Heart left ventricle (tissue), 16 donors: ENCODE measurements around the gene KRTAP10-6. TPM values are rescaled to one million over a fixed set of nuclear protein-coding genes. Genes with fewer than 3 reads are reported as not detected.
"Not testable (repeated sequence)": the region's sequence is repeated elsewhere in the genome, so short reads cannot be mapped to it uniquely, and the experiment has no call there.

Experiments
- ATAC-seq, 4 donors: fragments of 200-7000 bp; cut with Tn5 transposase; one replicate each; pipeline ENCODE4 v1.9.1; 2020 to 2022; ENCODE audit warnings: moderate library complexity in 4 of 4, mild to moderate bottlenecking in 3 of 4, moderate number of reproducible peaks in 1 of 4
- DNase-seq, 5 donors: peaks; one replicate each; pipeline ENCODE4 v3.0.0-alpha.2; 2020
- H3K27ac ChIP-seq, 12 donors: fragments of 200-600 bp; sonication (generic) in 4 of 12; one replicate each; pipeline versions ENCODE4 v1.5.0 to v1.8.0; 2016 to 2022; ENCODE audit warnings: mild to moderate bottlenecking in 2 of 12
- H3K27me3 ChIP-seq, 9 donors: fragments of 200-600 bp; sonication (generic) in 2 of 9; one replicate each; pipeline versions ENCODE4 v1.5.1 to v1.8.0; 2016 to 2022; ENCODE audit warnings: mild to moderate bottlenecking in 3 of 9
- H3K36me3 ChIP-seq, 9 donors: fragments of 200-600 bp; sonication (generic) in 2 of 9; one replicate each; pipeline versions ENCODE4 v1.5.0 to v1.8.0; 2018 to 2022; ENCODE audit warnings: mild to moderate bottlenecking in 2 of 9
- H3K4me1 ChIP-seq, 12 donors: fragments of 200-600 bp; sonication (generic) in 4 of 12; one replicate each; pipeline versions ENCODE4 v1.5.0 to v1.8.0; 2016 to 2022; ENCODE audit warnings: mild to moderate bottlenecking in 3 of 12
- H3K4me3 ChIP-seq, 12 donors: fragments of 200-600 bp; sonication (generic) in 4 of 12; one replicate each; pipeline versions ENCODE4 v1.5.0 to v1.8.0; 2017 to 2022; ENCODE audit warnings: mild to moderate bottlenecking in 9 of 12, moderate library complexity in 4 of 12
- H3K9me3 ChIP-seq, 12 donors: fragments of 200-600 bp; sonication (generic) in 4 of 12; one replicate each; pipeline versions ENCODE4 v1.5.0 to v1.8.0; 2016 to 2022; ENCODE audit warnings: mild to moderate bottlenecking in 1 of 12
- POLR2A ChIP-seq, 2 donors: fragments of 450-650 bp; IDR thresholded peaks; one replicate each; pipeline ENCODE4 v1.6.1; 2017; ENCODE audit warnings: antibody characterized with exemption in 2 of 2, mild to moderate bottlenecking in 2 of 2, moderate library complexity in 2 of 2
- WGBS, 4 donors: extraction: QIAGEN DNeasy Blood & Tissue Kit in 2 of 4; methylation state at CpG; one replicate each; pipeline versions ENCODE4 v1.1.5 to v1.1.7; 2013 to 2018; 5-methylcytosine and 5-hydroxymethylcytosine counted together
- intact Hi-C, 10 donors: fragments of 100-400 bp; cut with DNase I; formaldehyde crosslinking; loops; one replicate each; pipeline versions ENCODE4 v1.11.1 to v1.14.2; 2022
- polyA plus RNA-seq, 2 donors: library from polyadenylated mRNA; stranded (reverse); fragments of 200-250 nt; gene quantifications; one replicate each; pipeline ENCODE4 v1.2.3, GENCODE V29; 2013
- total RNA-seq, 9 donors: library from RNA; depleted of rRNA in 2 of 9; stranded (reverse); fragments of >200 nt in 2 of 9; fragmentation: NEBNext Ultra II Directional in 3 of 9; extraction: Animal tissue kit (Norgen Biotek cat#: 25700) in 3 of 9; gene quantifications; one replicate each; pipeline versions ENCODE4 v1.1.0 to v1.2.4, GENCODE V29; 2016 to 2023
- TF ChIP-seq, protein P1 (sequence below), 12 donors: fragments of 200-600 bp; sonication (generic) in 4 of 12; IDR thresholded peaks; one replicate each; pipeline versions ENCODE4 v1.5.0 to v1.8.0; 2018 to 2022; ENCODE audit warnings: antibody characterized with exemption in 12 of 12, mild to moderate bottlenecking in 5 of 12
- donor health status: ischemic (EF 13 %, LVEDD 7.1; RV severe dilation, severe dysfunction).
- donor health status: healthy with polysubstance abuse.
- donor health status: DM: no; HTN: yes; CAD: no.
- donor health status: DM: no; HTN: no; CAD: no.
- donor health status: ischemic (EF 25% LVEDD 6.9; RV normal size, moderate dysfunction).
- donor health status: ischemic (EF 25% LVEDD 5.7; RV mildly dilated, moderate dysfunction).
- donor health status: healthy.
- donor health status: DM: yes; HTN: yes; CAD: no.
- donor health status: ischemic (EF 35%, LVEDD 5.7; RV mildly dilated, moderate dysfunction).
- donor health status: nonischemic (EF 11% LVEDD 7.7; RV severe dilation, severe dysfunction).
- donor health status: DM: yes; HTN: yes; CAD: no.
- donor health status: PGD.
- donor health status: ischemic (EF 29% LVEDD 5.4; RV normal size, mild dysfunction).
- donor health status: nonischemic (EF 23%, LVEDD 6.1; RV moderate dilation, normal function).

The KRTAP10-6 gene
- total and polyA plus RNA-seq, 11 donors = not detected

DNA sequence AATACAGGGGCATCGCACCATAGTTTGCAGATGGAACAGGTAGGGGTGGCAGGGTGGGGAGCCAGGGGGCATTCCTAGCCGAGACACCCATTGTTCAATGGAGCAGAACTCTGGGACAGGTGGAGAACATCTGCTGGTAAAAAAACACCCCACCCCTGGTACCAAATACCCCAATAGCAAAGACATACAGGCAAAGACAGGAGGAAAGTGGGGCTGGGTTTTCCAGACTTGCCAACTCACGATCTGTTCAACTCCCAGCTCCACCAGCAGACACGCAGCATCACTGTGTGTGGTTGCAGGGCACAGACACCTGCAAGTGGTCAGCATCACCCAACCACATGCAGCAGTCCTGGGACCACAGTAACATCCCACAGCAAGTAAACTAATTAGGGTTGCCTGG is 19.2 kb upstream of the KRTAP10-6 start:
- peaks cover 0 to 5% (median 0%) of the 10 kb centered on the region in 9 donors for H3K27me3 ChIP-seq
- intact Hi-C loops = no loop called here
- H3K4me3 ChIP-seq = no peak overlapping the region
- TF ChIP-seq, protein P1, sequence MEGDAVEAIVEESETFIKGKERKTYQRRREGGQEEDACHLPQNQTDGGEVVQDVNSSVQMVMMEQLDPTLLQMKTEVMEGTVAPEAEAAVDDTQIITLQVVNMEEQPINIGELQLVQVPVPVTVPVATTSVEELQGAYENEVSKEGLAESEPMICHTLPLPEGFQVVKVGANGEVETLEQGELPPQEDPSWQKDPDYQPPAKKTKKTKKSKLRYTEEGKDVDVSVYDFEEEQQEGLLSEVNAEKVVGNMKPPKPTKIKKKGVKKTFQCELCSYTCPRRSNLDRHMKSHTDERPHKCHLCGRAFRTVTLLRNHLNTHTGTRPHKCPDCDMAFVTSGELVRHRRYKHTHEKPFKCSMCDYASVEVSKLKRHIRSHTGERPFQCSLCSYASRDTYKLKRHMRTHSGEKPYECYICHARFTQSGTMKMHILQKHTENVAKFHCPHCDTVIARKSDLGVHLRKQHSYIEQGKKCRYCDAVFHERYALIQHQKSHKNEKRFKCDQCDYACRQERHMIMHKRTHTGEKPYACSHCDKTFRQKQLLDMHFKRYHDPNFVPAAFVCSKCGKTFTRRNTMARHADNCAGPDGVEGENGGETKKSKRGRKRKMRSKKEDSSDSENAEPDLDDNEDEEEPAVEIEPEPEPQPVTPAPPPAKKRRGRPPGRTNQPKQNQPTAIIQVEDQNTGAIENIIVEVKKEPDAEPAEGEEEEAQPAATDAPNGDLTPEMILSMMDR (IDR thresholded peaks at IDR 0.05) = no peak
- no peak for TF ChIP-seq POLR2A (IDR thresholded peaks at IDR 0.05)
- DNase-seq = no peak
- peaks cover 0 to 36% (median 6%) of the 10 kb centered on the region in 12 donors for H3K9me3 ChIP-seq
- no peak for ATAC-seq
- no peaks in the 10 kb centered on the region for H3K36me3 ChIP-seq
- no peak overlapping the region for H3K27ac ChIP-seq
- H3K4me1 ChIP-seq = no peaks in the 10 kb centered on the region
- WGBS, 4 donors = 76 to 89% (median 86%) methylated on average over 4 of the region's 4 CpGs

DNA sequence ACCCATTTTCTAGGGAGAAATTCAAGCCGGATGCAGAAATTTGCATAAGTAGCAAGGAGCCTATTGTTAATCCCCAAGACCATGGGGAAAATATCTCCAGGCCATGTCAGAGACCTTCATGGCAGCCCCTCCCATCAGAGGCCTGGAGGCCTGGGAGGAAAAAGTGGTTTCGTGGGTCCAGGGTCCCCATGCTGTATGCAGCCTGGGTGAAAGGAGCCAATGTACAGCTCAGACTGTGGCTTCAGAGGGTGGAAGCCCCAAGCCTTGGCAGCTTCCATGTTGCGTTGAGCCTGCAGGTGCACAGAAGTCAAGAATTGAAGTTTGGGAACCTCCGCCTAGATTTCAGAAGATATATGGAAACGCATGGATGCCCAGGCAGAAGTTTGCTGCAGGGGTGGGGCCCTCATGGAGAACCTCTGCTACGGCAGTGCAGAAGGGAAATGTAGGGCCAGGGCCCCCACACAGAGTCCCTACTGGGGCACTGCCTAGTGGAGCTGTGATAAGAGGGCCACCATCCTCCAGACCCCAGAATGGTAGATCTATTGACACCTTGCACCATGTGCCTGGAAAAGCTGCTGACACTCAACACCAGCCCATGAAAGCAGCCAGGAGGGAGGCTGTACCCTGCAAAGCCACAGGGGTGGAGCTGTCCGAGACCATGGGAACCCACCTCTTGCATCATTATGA is 18.0 kb upstream of the KRTAP10-6 start:
- 86 to 98% (median 91%) methylated on average over 7 of the region's 7 CpGs for WGBS, 4 donors
- H3K27me3 ChIP-seq, H3K4me3 ChIP-seq, H3K36me3 ChIP-seq, H3K27ac ChIP-seq, H3K4me1 ChIP-seq, DNase-seq, intact Hi-C loops, ATAC-seq: not testable (repeated sequence)
- H3K9me3 ChIP-seq = peaks cover 0 to 37% (median 6%) of the 10 kb centered on the region in 12 donors

DNA sequence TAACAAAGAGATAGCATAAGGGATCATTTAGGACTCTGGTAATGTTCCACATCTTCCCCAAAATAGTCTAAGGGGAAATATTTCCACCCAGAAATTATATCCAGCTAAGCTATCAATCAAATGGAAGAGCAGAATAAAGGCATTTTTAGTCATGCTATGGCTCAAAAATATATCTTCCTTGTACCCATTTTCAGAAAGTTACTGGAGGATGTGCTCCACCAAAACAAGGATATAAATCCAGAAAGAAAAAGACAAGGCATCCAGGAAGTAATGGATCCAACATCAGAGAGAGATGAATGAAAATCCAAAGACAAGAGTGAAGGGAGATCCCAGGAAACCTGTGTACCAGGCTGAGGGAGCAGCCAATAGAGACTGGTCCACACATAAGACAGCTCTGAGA is 16.9 kb upstream of the KRTAP10-6 start:
- no peak for ATAC-seq

DNA sequence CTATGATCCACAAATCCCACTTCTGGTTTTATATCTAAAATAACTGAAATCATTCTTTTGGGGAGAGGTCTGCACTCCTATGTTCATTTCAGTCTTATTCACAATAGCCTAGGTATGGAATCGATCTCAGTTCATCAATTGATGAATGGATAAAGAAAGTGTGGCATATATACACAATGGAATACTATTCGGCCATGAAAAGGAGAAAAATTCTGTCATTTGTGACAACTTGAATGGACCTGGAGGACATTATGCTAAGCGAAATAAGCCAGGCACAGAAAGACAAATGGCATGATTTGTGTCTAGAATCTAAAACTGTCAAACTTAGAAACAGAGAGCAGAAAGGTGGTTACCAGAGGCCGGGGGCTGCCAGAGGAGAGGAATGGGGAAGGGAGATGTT is 14.2 kb upstream of the KRTAP10-6 start:
- intact Hi-C loops = no loop called here
- Histone ChIP-seq H3K36me3 (no peaks in the 10 kb centered on the region), H3K27ac (no peak overlapping the region), H3K27me3 (peaks cover 0 to 11% (median 0%) of the 10 kb centered on the region in 9 donors), H3K4me1 (no peaks in the 10 kb centered on the region), H3K9me3 (peaks cover 0 to 33% (median 6%) of the 10 kb centered on the region in 12 donors), H3K4me3 (no peak overlapping the region)
- DNase-seq (no peak), ATAC-seq (no peak)
- TF ChIP-seq POLR2A (IDR thresholded peaks at IDR 0.05) = no peak
- TF ChIP-seq, protein P1 (IDR thresholded peaks at IDR 0.05) = no peak
- WGBS, 4 donors = 69 to 77% (median 73%) methylated on average over 4 of the region's 4 CpGs

More for the DNA sequence above, 16.9 kb upstream of the KRTAP10-6 start:
- Histone ChIP-seq H3K27ac (no peak overlapping the region), H3K27me3 (peaks cover 0 to 7% (median 0%) of the 10 kb centered on the region in 9 donors), H3K4me1 (no peaks in the 10 kb centered on the region), H3K4me3 (no peak overlapping the region), H3K9me3 (peaks cover 0 to 37% (median 6%) of the 10 kb centered on the region in 12 donors), H3K36me3 (no peaks in the 10 kb centered on the region)
- DNase-seq = no peak
- intact Hi-C loops = no loop called here
- TF ChIP-seq, protein P1 (IDR thresholded peaks at IDR 0.05) = no peak
- no peak for TF ChIP-seq POLR2A (IDR thresholded peaks at IDR 0.05)

DNA sequence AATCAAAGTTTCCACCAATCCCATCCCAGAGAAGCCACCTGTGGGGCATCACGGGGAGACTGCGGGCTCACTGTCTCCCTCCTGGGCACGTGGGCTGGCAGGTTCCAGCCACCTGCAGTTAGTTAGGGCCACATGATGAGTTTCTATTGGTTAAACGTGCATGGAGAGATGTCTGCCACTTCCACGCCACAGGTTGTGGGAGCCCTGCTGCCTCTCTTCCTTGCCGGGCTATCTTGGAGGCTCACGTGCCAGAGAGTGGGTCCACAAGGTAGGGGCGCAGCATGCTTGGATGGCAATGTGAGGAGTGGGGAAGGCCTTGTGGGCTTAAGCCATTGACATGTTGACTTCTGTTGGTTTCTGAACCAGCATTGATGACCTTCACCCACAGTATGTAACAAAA is 11.6 kb upstream of the KRTAP10-6 start:
- WGBS, 4 donors = 81 to 88% (median 83%) methylated on average over 8 of the region's 8 CpGs
- Histone ChIP-seq H3K4me1 (no peaks in the 10 kb centered on the region), H3K27me3 (peaks cover 0 to 19% (median 0%) of the 10 kb centered on the region in 9 donors), H3K4me3 (no peak overlapping the region), H3K27ac (no peak overlapping the region), H3K36me3 (no peaks in the 10 kb centered on the region), H3K9me3 (peaks cover 0 to 10% (median 0%) of the 10 kb centered on the region in 12 donors)
- TF ChIP-seq POLR2A (IDR thresholded peaks at IDR 0.05) = no peak
- TF ChIP-seq, protein P1 (IDR thresholded peaks at IDR 0.05) = no peak
- intact Hi-C loops = no loop called here
- no peak for ATAC-seq
- DNase-seq = no peak
